ENCODE data around the gene NLGN1. TPM values are rescaled to one million over a fixed set of nuclear protein-coding genes. Genes with fewer than 3 reads are reported as not detected.

NLGN1 gene
- polyA plus RNA-seq, 1 donor from 2014 or later = 2.7 TPM

DNA sequence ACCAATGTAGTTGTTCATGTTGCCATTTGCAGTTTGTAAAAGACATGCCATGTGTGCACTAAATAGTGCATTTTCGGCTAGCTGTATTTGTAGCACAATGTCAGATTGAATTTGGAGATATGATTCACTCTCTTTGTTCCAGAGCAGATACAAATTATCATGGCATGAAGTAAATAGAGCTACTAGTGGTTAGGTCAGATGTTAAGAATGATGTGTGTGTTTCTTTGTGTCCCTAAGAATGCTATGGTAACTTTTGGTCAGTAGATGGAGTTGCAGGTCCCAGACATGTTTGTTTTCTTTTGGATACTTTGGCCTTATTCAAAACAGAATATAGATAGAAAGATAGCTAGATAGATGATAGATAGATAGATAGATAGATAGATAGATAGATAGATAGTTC, 595.8 kb downstream of the NLGN1 start:
- no peak overlapping the region for H3K4me2 ChIP-seq (ENCODE audit: low read length)
- H3K9me2 ChIP-seq (ENCODE audit: insufficient read depth, low read length) = no peaks in the 10 kb centered on the region
- H3F3A ChIP-seq (ENCODE audit: insufficient read depth, low read length, poor library complexity, severe bottlenecking) = peaks cover 4% of the 10 kb centered on the region
- no peaks in the 10 kb centered on the region for H3K9me3 ChIP-seq (ENCODE audit: low read length)
- H3K4me3 ChIP-seq (ENCODE audit: low read length) = no peak overlapping the region
- no peaks in the 10 kb centered on the region for H4K20me1 ChIP-seq (ENCODE audit: insufficient read depth)
- no peak overlapping the region for H2AFZ ChIP-seq (ENCODE audit: low read depth, low read length)
- no peaks in the 10 kb centered on the region for H3K27me3 ChIP-seq (ENCODE audit: insufficient read depth, low read depth, low read length)
- H3K27ac ChIP-seq (ENCODE audit: low read length) = no peak overlapping the region
- H3K9ac ChIP-seq (ENCODE audit: low read length) = no peak overlapping the region
- no peaks in the 10 kb centered on the region for H3K36me3 ChIP-seq (ENCODE audit: insufficient read depth, low read length)
- H3K79me2 ChIP-seq (replicated peaks; ENCODE audit: insufficient read depth, low read length) = no peaks in the 10 kb centered on the region
- no peak for TF ChIP-seq POLR2AphosphoS5 (IDR thresholded peaks at IDR 0.05)
- peak; percentile 35 for TF ChIP-seq SMC3 (conservative IDR thresholded peaks at IDR 0.05; ENCODE audit: poor library complexity)
- TF ChIP-seq, protein P1, sequence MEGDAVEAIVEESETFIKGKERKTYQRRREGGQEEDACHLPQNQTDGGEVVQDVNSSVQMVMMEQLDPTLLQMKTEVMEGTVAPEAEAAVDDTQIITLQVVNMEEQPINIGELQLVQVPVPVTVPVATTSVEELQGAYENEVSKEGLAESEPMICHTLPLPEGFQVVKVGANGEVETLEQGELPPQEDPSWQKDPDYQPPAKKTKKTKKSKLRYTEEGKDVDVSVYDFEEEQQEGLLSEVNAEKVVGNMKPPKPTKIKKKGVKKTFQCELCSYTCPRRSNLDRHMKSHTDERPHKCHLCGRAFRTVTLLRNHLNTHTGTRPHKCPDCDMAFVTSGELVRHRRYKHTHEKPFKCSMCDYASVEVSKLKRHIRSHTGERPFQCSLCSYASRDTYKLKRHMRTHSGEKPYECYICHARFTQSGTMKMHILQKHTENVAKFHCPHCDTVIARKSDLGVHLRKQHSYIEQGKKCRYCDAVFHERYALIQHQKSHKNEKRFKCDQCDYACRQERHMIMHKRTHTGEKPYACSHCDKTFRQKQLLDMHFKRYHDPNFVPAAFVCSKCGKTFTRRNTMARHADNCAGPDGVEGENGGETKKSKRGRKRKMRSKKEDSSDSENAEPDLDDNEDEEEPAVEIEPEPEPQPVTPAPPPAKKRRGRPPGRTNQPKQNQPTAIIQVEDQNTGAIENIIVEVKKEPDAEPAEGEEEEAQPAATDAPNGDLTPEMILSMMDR (IDR thresholded peaks at IDR 0.05; ENCODE audit: poor library complexity, severe bottlenecking) = peak; percentile 29
- TF ChIP-seq RAD21 (conservative IDR thresholded peaks at IDR 0.05) = peak; percentile 47

DNA sequence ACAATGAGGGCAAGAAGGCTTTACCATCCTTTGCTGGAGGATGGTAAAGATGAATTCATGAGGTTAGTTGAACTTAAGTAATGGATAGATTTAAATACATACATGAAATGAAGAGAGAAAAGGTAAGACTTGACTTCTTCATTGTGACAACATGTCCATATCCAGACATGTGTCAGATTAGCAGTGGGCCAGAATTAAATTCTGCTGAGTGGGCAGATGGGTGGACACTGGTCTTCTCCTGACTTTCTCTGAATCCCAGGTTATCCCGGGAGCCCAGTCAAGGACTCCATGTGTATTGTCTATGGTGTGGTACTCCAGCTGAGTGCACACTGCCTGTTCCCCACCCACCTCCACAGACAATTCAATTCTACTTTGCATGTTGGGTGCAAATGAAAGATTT, 603.1 kb downstream of the NLGN1 start:
- H3K27me3 ChIP-seq (ENCODE audit: insufficient read depth, low read depth, low read length) = no peaks in the 10 kb centered on the region
- no peaks in the 10 kb centered on the region for H3K9me3 ChIP-seq (ENCODE audit: low read length)
- no peak overlapping the region for H3K9ac ChIP-seq (ENCODE audit: low read length)
- H3K79me2 ChIP-seq (replicated peaks; ENCODE audit: insufficient read depth, low read length) = no peaks in the 10 kb centered on the region
- no peak overlapping the region for H3K4me3 ChIP-seq (ENCODE audit: low read length)
- TF ChIP-seq TAF1 (IDR thresholded peaks at IDR 0.05; ENCODE audit: low read depth) = no peak
- no peak for TF ChIP-seq POLR2AphosphoS5 (IDR thresholded peaks at IDR 0.05)
- no peak for TF ChIP-seq EZH2 (IDR thresholded peaks at IDR 0.05; ENCODE audit: borderline replicate concordance, insufficient read depth, low read length, poor library complexity, severe bottlenecking)
- TF ChIP-seq, protein P1 (IDR thresholded peaks at IDR 0.05; ENCODE audit: poor library complexity, severe bottlenecking) = no peak
- no peak for TF ChIP-seq SMC3 (conservative IDR thresholded peaks at IDR 0.05; ENCODE audit: poor library complexity)
- no peak for TF ChIP-seq MXI1 (conservative IDR thresholded peaks at IDR 0.05; ENCODE audit: poor library complexity, severe bottlenecking)
- TF ChIP-seq, protein P2, sequence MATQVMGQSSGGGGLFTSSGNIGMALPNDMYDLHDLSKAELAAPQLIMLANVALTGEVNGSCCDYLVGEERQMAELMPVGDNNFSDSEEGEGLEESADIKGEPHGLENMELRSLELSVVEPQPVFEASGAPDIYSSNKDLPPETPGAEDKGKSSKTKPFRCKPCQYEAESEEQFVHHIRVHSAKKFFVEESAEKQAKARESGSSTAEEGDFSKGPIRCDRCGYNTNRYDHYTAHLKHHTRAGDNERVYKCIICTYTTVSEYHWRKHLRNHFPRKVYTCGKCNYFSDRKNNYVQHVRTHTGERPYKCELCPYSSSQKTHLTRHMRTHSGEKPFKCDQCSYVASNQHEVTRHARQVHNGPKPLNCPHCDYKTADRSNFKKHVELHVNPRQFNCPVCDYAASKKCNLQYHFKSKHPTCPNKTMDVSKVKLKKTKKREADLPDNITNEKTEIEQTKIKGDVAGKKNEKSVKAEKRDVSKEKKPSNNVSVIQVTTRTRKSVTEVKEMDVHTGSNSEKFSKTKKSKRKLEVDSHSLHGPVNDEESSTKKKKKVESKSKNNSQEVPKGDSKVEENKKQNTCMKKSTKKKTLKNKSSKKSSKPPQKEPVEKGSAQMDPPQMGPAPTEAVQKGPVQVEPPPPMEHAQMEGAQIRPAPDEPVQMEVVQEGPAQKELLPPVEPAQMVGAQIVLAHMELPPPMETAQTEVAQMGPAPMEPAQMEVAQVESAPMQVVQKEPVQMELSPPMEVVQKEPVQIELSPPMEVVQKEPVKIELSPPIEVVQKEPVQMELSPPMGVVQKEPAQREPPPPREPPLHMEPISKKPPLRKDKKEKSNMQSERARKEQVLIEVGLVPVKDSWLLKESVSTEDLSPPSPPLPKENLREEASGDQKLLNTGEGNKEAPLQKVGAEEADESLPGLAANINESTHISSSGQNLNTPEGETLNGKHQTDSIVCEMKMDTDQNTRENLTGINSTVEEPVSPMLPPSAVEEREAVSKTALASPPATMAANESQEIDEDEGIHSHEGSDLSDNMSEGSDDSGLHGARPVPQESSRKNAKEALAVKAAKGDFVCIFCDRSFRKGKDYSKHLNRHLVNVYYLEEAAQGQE (IDR thresholded peaks at IDR 0.05; ENCODE audit: borderline replicate concordance) = no peak
- TF ChIP-seq RAD21 (conservative IDR thresholded peaks at IDR 0.05) = no peak
- no peak for TF ChIP-seq EP300 (conservative IDR thresholded peaks at IDR 0.05; ENCODE audit: poor library complexity, severe bottlenecking)
- H2AFZ ChIP-seq (ENCODE audit: low read depth, low read length) = no peak overlapping the region
- no peaks in the 10 kb centered on the region for H4K20me1 ChIP-seq (ENCODE audit: insufficient read depth)
- H3K4me2 ChIP-seq (ENCODE audit: low read length) = no peak overlapping the region
- H3K36me3 ChIP-seq (ENCODE audit: insufficient read depth, low read length) = no peaks in the 10 kb centered on the region
- no peaks in the 10 kb centered on the region for H3F3A ChIP-seq (ENCODE audit: insufficient read depth, low read length, poor library complexity, severe bottlenecking)
- no peak overlapping the region for H3K27ac ChIP-seq (ENCODE audit: low read length)
- H3K9me2 ChIP-seq (ENCODE audit: insufficient read depth, low read length) = no peaks in the 10 kb centered on the region

Data from neural cell (in vitro differentiated cells).